Gastrocnemius medialis (tissue), 4 donors: ENCODE data around the gene KRTAP5-3. TPM values are rescaled to one million over a fixed set of nuclear protein-coding genes. Genes with fewer than 3 reads are reported as not detected.
A peak's percentile ranks its signal among the peaks of the same experiment; 100 is the strongest.

Source experiments
- ATAC-seq, 2 donors: fragments of 150-250 bp; one replicate each; pipeline ENCODE4 v1.9.1; 2016
- DNase-seq, 2 donors: peaks; one replicate each; pipeline ENCODE4 v3.0.0-alpha.2; 2019
- H3K27ac ChIP-seq, 4 donors: fragments of 200-600 bp; sonication (generic); 1 replicate in 1 of 4; 2 replicates in 3 of 4; pipeline ENCODE4 v1.5.1; 2016 to 2018; ENCODE audit warnings: mild to moderate bottlenecking in 2 of 4, moderate library complexity in 1 of 4
- H3K27me3 ChIP-seq, 3 donors: fragments of 200-600 bp; sonication (generic) in 2 of 3; 1 replicate in 1 of 3; 2 replicates in 2 of 3; pipeline versions ENCODE4 v1.5.1 to v1.6.0; 2016 to 2019; ENCODE audit warnings: mild to moderate bottlenecking in 1 of 3, moderate library complexity in 1 of 3
- H3K36me3 ChIP-seq, 2 donors: fragments of 200-600 bp; sonication (generic) in 1 of 2; one replicate each; pipeline ENCODE4 v1.5.1; 2017 to 2018
- H3K4me1 ChIP-seq, 2 donors: fragments of 200-600 bp; sonication (generic) in 1 of 2; one replicate each; pipeline ENCODE4 v1.5.1; 2016 to 2017; ENCODE audit warnings: mild to moderate bottlenecking in 2 of 2
- H3K4me3 ChIP-seq, 4 donors: fragments of 200-600 bp; sonication (generic) in 3 of 4; 1 replicate in 1 of 4; 2 replicates in 3 of 4; pipeline ENCODE4 v1.5.1; 2016 to 2019; ENCODE audit warnings: mild to moderate bottlenecking in 2 of 4
- H3K9me3 ChIP-seq, 3 donors: fragments of 200-600 bp; sonication (generic) in 2 of 3; 1 replicate in 1 of 3; 2 replicates in 2 of 3; pipeline ENCODE4 v1.5.1; 2016 to 2019
- POLR2A ChIP-seq, 2 donors: fragments of 450-650 bp; IDR thresholded peaks; one replicate each; pipeline ENCODE4 v1.6.1; 2017; ENCODE audit warnings: antibody characterized with exemption in 2 of 2, mild to moderate bottlenecking in 2 of 2, moderate library complexity in 2 of 2
- in situ Hi-C, 4 donors: fragments of 200-750 bp; cut with MboI; loops; one replicate each; pipeline versions ENCODE4 v1.15.0 to v1.8.0; 2017; ENCODE audit warnings: low sequenced_read_pairs in 4 of 4
- intact Hi-C: fragments of 100-400 bp; cut with DNase I; formaldehyde crosslinking; loops from one replicate; pipeline ENCODE4 v1.15.1; 2023; ENCODE audit warnings: low total_unique reads
- total RNA-seq, 4 donors: library from RNA; depleted of rRNA; stranded (reverse); fragments of >200 nt; gene quantifications; one replicate each; pipeline versions ENCODE4 v1.1.0 to v1.2.3, GENCODE V29; 2016
- TF ChIP-seq, protein P1 (sequence below), 5 experiments: fragments of 450-650 bp in 3 of 5; fragments of 200-600 bp in 2 of 5; sonication (generic) in 2 of 5; IDR thresholded peaks in 4 of 5; conservative IDR thresholded peaks in 1 of 5; 1 replicate in 4 of 5; 2 replicates in 1 of 5; pipeline ENCODE4 v1.5.1; 2016 to 2019; ENCODE audit warnings: antibody characterized with exemption in 5 of 5, mild to moderate bottlenecking in 3 of 5, moderate library complexity in 3 of 5

KRTAP5-3 gene
- total RNA-seq, 4 donors from 2014 or later, result not detected

DNA sequence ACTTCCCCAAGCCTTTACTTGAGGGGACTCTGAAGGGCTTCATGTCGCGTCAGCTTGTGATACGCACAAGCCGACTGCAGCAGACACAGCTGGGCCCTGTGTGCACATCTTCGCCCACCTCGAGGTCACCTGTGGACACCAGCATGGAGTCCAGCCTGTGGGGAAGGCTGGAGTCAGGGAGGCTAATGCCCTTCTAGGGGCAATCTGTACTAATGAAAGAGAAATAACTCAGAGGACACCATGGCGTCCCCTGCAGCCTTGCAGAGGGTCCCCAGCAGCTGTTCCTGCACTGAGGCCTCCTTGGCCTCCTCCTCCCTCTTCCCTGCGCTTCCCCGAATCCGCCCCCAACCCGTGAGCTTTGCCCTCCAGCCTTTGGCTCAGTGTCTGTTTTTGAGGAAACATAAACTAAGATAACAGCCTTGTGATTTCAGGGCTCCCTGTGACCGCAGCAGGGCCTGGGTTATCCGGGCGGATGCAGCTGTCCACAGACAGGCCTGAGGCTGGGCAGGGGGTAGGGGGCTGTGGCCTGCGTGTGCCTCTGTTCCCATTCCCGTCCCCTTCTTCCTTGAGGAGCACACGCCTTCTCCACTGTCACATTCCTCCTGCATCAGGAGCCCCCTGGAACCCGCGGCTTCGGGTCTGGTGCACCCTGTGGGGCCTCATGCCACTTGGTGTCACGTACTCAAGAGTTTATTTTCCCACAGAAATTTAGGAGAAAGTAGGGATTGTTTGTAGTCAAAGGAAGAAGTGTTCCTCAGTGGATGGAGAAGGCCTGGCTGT, 46.3 kb upstream of the KRTAP5-3 start:
- H3K4me3 ChIP-seq, result no peak overlapping the region
- ATAC-seq, result no peak
- H3K27ac ChIP-seq, result no peak overlapping the region
- H3K9me3 ChIP-seq, result no peaks in the 10 kb centered on the region
- H3K36me3 ChIP-seq, result no peaks in the 10 kb centered on the region
- TF ChIP-seq, protein P1, sequence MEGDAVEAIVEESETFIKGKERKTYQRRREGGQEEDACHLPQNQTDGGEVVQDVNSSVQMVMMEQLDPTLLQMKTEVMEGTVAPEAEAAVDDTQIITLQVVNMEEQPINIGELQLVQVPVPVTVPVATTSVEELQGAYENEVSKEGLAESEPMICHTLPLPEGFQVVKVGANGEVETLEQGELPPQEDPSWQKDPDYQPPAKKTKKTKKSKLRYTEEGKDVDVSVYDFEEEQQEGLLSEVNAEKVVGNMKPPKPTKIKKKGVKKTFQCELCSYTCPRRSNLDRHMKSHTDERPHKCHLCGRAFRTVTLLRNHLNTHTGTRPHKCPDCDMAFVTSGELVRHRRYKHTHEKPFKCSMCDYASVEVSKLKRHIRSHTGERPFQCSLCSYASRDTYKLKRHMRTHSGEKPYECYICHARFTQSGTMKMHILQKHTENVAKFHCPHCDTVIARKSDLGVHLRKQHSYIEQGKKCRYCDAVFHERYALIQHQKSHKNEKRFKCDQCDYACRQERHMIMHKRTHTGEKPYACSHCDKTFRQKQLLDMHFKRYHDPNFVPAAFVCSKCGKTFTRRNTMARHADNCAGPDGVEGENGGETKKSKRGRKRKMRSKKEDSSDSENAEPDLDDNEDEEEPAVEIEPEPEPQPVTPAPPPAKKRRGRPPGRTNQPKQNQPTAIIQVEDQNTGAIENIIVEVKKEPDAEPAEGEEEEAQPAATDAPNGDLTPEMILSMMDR (IDR thresholded peaks at IDR 0.05 in 4 of 5, conservative IDR thresholded peaks at IDR 0.05 in 1 of 5), result no peak
- TF ChIP-seq POLR2A (IDR thresholded peaks at IDR 0.05), result no peak
- no peaks in the 10 kb centered on the region for H3K4me1 ChIP-seq
- H3K27me3 ChIP-seq, result no peaks in the 10 kb centered on the region
- in situ Hi-C loops (loop anchor here in 1 of 4 donors (25.0 kb wide), 1 partner anchor 508 kb away; the partner anchor contains the start of genes INS and TH), intact Hi-C loops (loop anchor here (5.0 kb wide), 1 partner anchor 38 kb away; no protein-coding TSS in a partner anchor)
- DNase-seq, result no peak

DNA sequence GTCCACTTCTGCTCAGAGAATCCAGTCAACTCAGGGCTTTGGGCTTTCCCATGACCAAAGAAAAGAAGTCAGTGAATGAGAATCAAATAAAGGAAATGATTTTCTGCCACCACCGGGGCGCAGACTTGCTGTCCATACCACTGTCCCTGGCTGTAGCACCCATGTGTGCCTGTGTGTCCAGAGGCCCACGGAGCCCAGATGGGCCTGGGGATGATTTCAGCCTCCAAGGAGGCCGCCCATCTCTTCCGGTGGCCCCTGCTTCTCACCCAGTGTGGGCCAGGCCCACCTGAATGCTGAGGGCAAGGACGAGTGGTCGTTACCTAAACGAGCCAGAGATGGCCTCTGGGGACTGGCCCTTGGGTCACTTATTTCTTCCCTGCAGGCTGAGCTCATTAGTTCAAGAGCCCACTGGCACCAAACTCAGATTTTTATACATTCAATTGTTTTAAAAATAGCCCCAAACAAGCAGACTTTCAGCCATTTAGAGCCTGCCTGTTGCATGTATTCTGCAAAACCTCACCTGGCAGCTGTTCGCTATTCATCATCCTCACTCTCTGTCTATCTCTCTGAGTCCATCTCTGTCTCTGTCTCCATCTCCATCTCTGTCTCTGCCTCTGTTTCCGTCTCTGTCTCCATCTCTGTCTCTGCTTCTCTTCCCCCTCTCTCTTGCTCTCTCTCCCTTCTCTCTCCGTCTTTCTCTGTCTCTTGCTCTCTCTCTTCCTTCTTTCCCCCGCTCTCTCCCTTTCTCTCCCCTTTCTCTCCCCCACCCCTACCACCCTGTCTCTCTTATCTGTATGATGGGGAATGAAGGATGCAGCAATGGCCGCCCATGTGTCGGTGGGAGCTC, 45.5 kb upstream of the KRTAP5-3 start:
- in situ Hi-C loops (loop anchor here in 1 of 4 donors (25.0 kb wide), 1 partner anchor 509 kb away; the partner anchor contains the start of genes INS and TH), intact Hi-C loops (loop anchor here (2.0 to 5.0 kb wide), 2 partner anchors 39 to 179 kb away; no protein-coding TSS in a partner anchor)
- no peak overlapping the region for H3K4me3 ChIP-seq
- H3K4me1 ChIP-seq, result no peaks in the 10 kb centered on the region
- H3K27ac ChIP-seq, result no peak overlapping the region
- DNase-seq (no peak), ATAC-seq (no peak)
- TF ChIP-seq, protein P1 (IDR thresholded peaks at IDR 0.05 in 4 of 5, conservative IDR thresholded peaks at IDR 0.05 in 1 of 5), result no peak
- no peak for TF ChIP-seq POLR2A (IDR thresholded peaks at IDR 0.05)
- no peaks in the 10 kb centered on the region for H3K36me3 ChIP-seq
- no peaks in the 10 kb centered on the region for H3K9me3 ChIP-seq
- no peaks in the 10 kb centered on the region for H3K27me3 ChIP-seq

DNA sequence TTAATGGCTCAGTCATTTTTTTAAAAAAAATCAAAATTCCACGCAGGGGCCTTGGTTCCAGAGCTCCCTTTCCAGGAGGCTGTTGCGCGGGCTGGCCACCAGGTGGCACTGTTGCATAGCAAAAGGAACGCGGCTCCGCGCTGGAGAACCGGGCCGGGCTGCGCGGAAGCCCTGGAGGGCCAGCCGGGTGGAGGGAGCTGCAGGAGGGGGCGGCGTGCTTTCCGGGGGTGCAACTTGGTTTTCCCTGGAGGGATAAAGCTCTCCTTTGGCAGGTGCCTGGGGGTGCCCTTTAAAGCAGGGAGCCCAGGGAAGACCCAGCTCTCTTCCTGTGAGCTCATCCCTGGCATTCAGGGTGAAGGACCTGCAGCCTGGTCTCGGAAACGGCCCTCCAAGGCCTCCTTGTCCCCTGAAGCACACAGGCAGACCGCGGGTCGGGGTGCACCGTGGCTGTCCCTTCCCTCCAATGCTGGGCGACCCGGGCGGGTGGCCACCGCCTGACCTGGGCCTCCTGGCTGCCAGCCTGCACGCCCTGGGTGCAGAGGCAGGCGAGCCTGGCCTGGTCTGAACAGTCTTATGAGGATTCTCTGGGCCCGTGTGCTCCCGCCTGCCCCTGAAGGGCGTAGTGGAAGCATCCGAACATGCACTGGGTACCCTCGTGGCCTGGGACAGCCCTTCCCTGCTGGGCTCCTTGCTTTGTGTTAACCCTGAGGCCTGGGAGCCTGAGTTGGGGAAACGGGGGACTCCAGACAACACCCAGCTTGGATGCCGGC, 44.7 kb upstream of the KRTAP5-3 start:
- ATAC-seq (peak; percentile 66 to 80), DNase-seq (peak; percentile 29 to 52)
- Histone ChIP-seq H3K27ac (no peak overlapping the region), H3K27me3 (no peaks in the 10 kb centered on the region), H3K36me3 (no peaks in the 10 kb centered on the region), H3K4me1 (no peaks in the 10 kb centered on the region), H3K4me3 (no peak overlapping the region), H3K9me3 (no peaks in the 10 kb centered on the region)
- TF ChIP-seq, protein P1 (IDR thresholded peaks at IDR 0.05 in 4 of 5, conservative IDR thresholded peaks at IDR 0.05 in 1 of 5), result peak; percentile 84 to 99 (median 96)
- TF ChIP-seq POLR2A (IDR thresholded peaks at IDR 0.05), result no peak
- intact Hi-C loops (loop anchor here (2.0 to 5.0 kb wide), 2 partner anchors 39 to 180 kb away; no protein-coding TSS in a partner anchor), in situ Hi-C loops (loop anchor here in 1 of 4 donors (25.0 kb wide), 1 partner anchor 509 kb away; the partner anchor contains the start of genes INS and TH)

DNA sequence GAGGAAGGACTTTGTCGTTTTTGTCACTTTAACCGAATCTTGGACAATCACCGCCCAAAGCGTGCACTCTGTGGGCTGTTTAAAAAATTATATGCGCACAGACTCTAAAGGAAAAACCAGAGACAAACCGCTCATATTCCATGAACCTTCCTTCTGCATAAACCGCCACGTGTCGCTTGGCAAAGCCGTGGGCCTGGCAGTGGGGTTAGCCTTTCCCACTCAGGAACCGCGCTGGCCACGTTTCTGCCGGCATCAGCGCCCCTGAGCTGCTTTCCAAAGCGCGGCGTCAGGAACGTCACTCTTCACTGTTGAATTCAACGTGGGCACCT, 44.1 kb upstream of the KRTAP5-3 start:
- peak in 1 of 2 donors; percentile 8 for ATAC-seq
- no peak for TF ChIP-seq POLR2A (IDR thresholded peaks at IDR 0.05)
- TF ChIP-seq, protein P1 (IDR thresholded peaks at IDR 0.05 in 4 of 5, conservative IDR thresholded peaks at IDR 0.05 in 1 of 5), result no peak
- in situ Hi-C loops (loop anchor here in 1 of 4 donors (25.0 kb wide), 1 partner anchor 510 kb away; the partner anchor contains the start of genes INS and TH), intact Hi-C loops (loop anchor here (2.0 to 5.0 kb wide), 2 partner anchors 40 to 180 kb away; no protein-coding TSS in a partner anchor)
- no peaks in the 10 kb centered on the region for H3K4me1 ChIP-seq
- no peaks in the 10 kb centered on the region for H3K9me3 ChIP-seq
- H3K4me3 ChIP-seq, result no peak overlapping the region
- no peak overlapping the region for H3K27ac ChIP-seq
- no peaks in the 10 kb centered on the region for H3K36me3 ChIP-seq
- no peak for DNase-seq
- H3K27me3 ChIP-seq, result no peaks in the 10 kb centered on the region
